Small intestine (tissue), 7 donors: ENCODE data around the gene HDAC10. TPM values are rescaled to one million over a fixed set of nuclear protein-coding genes. Genes with fewer than 3 reads are reported as not detected.
A peak's percentile ranks its signal among the peaks of the same experiment; 100 is the strongest.

Source experiments
- DNase-seq, 2 donors: peaks; one replicate each; pipeline versions ENCODE4 v3.0.0 to v3.0.0-alpha.2; 2013
- FAIRE-seq: peaks from 2 replicates; lab custom pipeline; 2012; peaks lifted over from hg19 to GRCh38; lab: Jason Lieb, UNC
- H3K27ac ChIP-seq, 3 donors: one replicate each; pipeline ENCODE4 v1.5.1; 2013; ENCODE audit warnings: low read length in 2 of 3, mild to moderate bottlenecking in 2 of 3, control low read depth in 1 of 3, inconsistent platforms in 1 of 3, low read depth in 1 of 3, moderate library complexity in 1 of 3
- H3K27me3 ChIP-seq, 3 donors: one replicate each; pipeline ENCODE4 v1.6.1; 2013; ENCODE audit warnings: low read length in 3 of 3, inconsistent platforms in 1 of 3; ENCODE audit not compliant: control insufficient read depth in 3 of 3, insufficient read depth in 3 of 3
- H3K36me3 ChIP-seq, 3 donors: one replicate each; pipeline ENCODE4 v1.6.1; 2013; ENCODE audit warnings: low read length in 3 of 3, inconsistent platforms in 1 of 3, low read depth in 1 of 3, mild to moderate bottlenecking in 1 of 3, moderate library complexity in 1 of 3; ENCODE audit not compliant: control insufficient read depth in 3 of 3, insufficient read depth in 2 of 3
- H3K4me1 ChIP-seq, 3 donors: one replicate each; pipeline ENCODE4 v1.6.1; 2013; ENCODE audit warnings: low read length in 2 of 3, inconsistent platforms in 1 of 3, low read depth in 1 of 3, mild to moderate bottlenecking in 1 of 3, moderate library complexity in 1 of 3; ENCODE audit not compliant: control insufficient read depth in 3 of 3, insufficient read depth in 2 of 3
- H3K4me3 ChIP-seq, 3 donors: one replicate each; pipeline ENCODE4 v1.5.1; 2013; ENCODE audit warnings: low read length in 3 of 3, control low read depth in 1 of 3, inconsistent platforms in 1 of 3, low read depth in 1 of 3, mild to moderate bottlenecking in 1 of 3, moderate library complexity in 1 of 3
- H3K9me3 ChIP-seq, 2 donors: one replicate each; pipeline ENCODE4 v1.6.1; 2013; ENCODE audit warnings: low read depth in 1 of 2, low read length in 1 of 2; ENCODE audit not compliant: control insufficient read depth in 2 of 2, insufficient read depth in 1 of 2
- WGBS, 3 donors: extraction: QIAGEN DNeasy Blood & Tissue Kit; methylation state at CpG; one replicate each; pipeline ENCODE4 v1.1.7; 2013; 5-methylcytosine and 5-hydroxymethylcytosine counted together
- polyA plus RNA-seq, 4 donors: library from polyadenylated mRNA; stranded (reverse) in 3 of 4; unstranded in 1 of 4; fragments of 200-250 nt in 3 of 4; fragments of 120-200 nt in 1 of 4; gene quantifications; one replicate each; pipeline versions ENCODE4 v1.2.1 to v1.2.3, GENCODE V29; 2013
- donor health status: healthy with polysubstance abuse.
- donor health status: control.
- donor health status: control.
- donor health status: Bipolar disorder and iron deficiency.
- donor health status: healthy.

The HDAC10 gene
- polyA plus RNA-seq, 4 donors, result 15.9 to 53.1 (median 27.5) TPM

GRCh38 chr22:50225200-50225969 is 25.7 kb downstream of the HDAC10 start:
- WGBS, 3 donors, result 62 to 81% (median 75%) methylated on average over 18 to 24 of the region's 24 CpGs
- Histone ChIP-seq H3K4me1 (peaks cover 0 to 7% (median 0%) of the 10 kb centered on the region in 3 donors), H3K36me3 (peaks cover 12 to 91% (median 26%) of the 10 kb centered on the region in 3 donors), H3K27me3 (no peaks in the 10 kb centered on the region), H3K27ac (no peak overlapping the region), H3K4me3 (no peak overlapping the region), H3K9me3 (no peaks in the 10 kb centered on the region)
- DNase-seq, result no peak
- no peak for FAIRE-seq

GRCh38 chr22:50224071-50224470 is 27.0 kb downstream of the HDAC10 start:
- no peak overlapping the region for H3K27ac ChIP-seq
- FAIRE-seq, result no peak
- peaks cover 0 to 7% (median 0%) of the 10 kb centered on the region in 3 donors for H3K4me1 ChIP-seq
- H3K36me3 ChIP-seq, result peaks cover 12 to 93% (median 26%) of the 10 kb centered on the region in 3 donors
- H3K4me3 ChIP-seq, result no peak overlapping the region
- no peak for DNase-seq
- H3K9me3 ChIP-seq, result no peaks in the 10 kb centered on the region
- 92 to 93% (median 92%) methylated on average over 16 of the region's 16 CpGs for WGBS, 3 donors
- no peaks in the 10 kb centered on the region for H3K27me3 ChIP-seq

- WGBS, 3 donors, result 91 to 93% (median 92%) methylated on average over 8 of the region's 8 CpGs
- no peaks in the 10 kb centered on the region for H3K27me3 ChIP-seq
- DNase-seq, result no peak
- H3K4me3 ChIP-seq, result no peak overlapping the region
- no peaks in the 10 kb centered on the region for H3K9me3 ChIP-seq
- peaks cover 12 to 93% (median 24%) of the 10 kb centered on the region in 3 donors for H3K36me3 ChIP-seq
- peaks cover 0 to 7% (median 0%) of the 10 kb centered on the region in 3 donors for H3K4me1 ChIP-seq
- no peak for FAIRE-seq
- H3K27ac ChIP-seq, result no peak overlapping the region
Measured at GRCh38 chr22:50222508-50222907, 28.6 kb downstream of the HDAC10 start.

- H3K36me3 ChIP-seq, result peaks cover 14 to 93% (median 25%) of the 10 kb centered on the region in 3 donors
Measured at GRCh38 chr22:50221410-50222300, 29.4 kb downstream of the HDAC10 start.

GRCh38 chr22:50220603-50221409 is 30.3 kb downstream of the HDAC10 start:
- Histone ChIP-seq H3K9me3 (no peaks in the 10 kb centered on the region), H3K4me3 (no peak overlapping the region), H3K4me1 (peaks cover 0 to 7% (median 0%) of the 10 kb centered on the region in 3 donors), H3K27me3 (no peaks in the 10 kb centered on the region), H3K27ac (no peak overlapping the region), H3K36me3 (peaks cover 12 to 94% (median 24%) of the 10 kb centered on the region in 3 donors)
- WGBS, 3 donors, result 96 to 98% (median 97%) methylated on average over 45 of the region's 45 CpGs
- no peak for FAIRE-seq
- no peak for DNase-seq

More at GRCh38 chr22:50221410-50222300, 29.4 kb downstream of the HDAC10 start:
- Histone ChIP-seq H3K4me3 (no peak overlapping the region), H3K27ac (no peak overlapping the region), H3K4me1 (peaks cover 0 to 7% (median 0%) of the 10 kb centered on the region in 3 donors), H3K27me3 (no peaks in the 10 kb centered on the region), H3K9me3 (no peaks in the 10 kb centered on the region)
- FAIRE-seq (no peak), DNase-seq (no peak)
- WGBS, 3 donors, result 92 to 94% (median 93%) methylated on average over 16 to 19 of the region's 19 CpGs

GRCh38 chr22:50219800-50220602 is 31.1 kb downstream of the HDAC10 start:
- Histone ChIP-seq H3K4me1 (no peaks in the 10 kb centered on the region), H3K9me3 (no peaks in the 10 kb centered on the region), H3K4me3 (no peak overlapping the region), H3K27ac (no peak overlapping the region), H3K27me3 (no peaks in the 10 kb centered on the region), H3K36me3 (peaks cover 7 to 95% (median 24%) of the 10 kb centered on the region in 3 donors)
- WGBS, 3 donors, result 86 to 89% (median 86%) methylated on average over 25 of the region's 25 CpGs
- FAIRE-seq (no peak), DNase-seq (no peak)

GRCh38 chr22:50218996-50219727 is 31.9 kb downstream of the HDAC10 start:
- 63 to 76% (median 71%) methylated on average over 35 to 42 of the region's 42 CpGs for WGBS, 3 donors
- Histone ChIP-seq H3K9me3 (no peaks in the 10 kb centered on the region), H3K27me3 (no peaks in the 10 kb centered on the region), H3K4me3 (no peak overlapping the region), H3K27ac (no peak overlapping the region), H3K36me3 (peaks cover 9 to 97% (median 21%) of the 10 kb centered on the region in 3 donors), H3K4me1 (no peaks in the 10 kb centered on the region)
- FAIRE-seq, result no peak
- DNase-seq, result peak; percentile 65 to 90
